ENCODE results near the gene ABHD16A. TPM values are rescaled to one million over a fixed set of nuclear protein-coding genes. Genes with fewer than 3 reads are reported as not detected.

Gene ABHD16A
- total and polyA plus RNA-seq, 2 of the 13 experiments (the other 11 are each of a cell fraction or from before 2014, with no cell fraction given) = 43.5 to 45.4 TPM

DNA sequence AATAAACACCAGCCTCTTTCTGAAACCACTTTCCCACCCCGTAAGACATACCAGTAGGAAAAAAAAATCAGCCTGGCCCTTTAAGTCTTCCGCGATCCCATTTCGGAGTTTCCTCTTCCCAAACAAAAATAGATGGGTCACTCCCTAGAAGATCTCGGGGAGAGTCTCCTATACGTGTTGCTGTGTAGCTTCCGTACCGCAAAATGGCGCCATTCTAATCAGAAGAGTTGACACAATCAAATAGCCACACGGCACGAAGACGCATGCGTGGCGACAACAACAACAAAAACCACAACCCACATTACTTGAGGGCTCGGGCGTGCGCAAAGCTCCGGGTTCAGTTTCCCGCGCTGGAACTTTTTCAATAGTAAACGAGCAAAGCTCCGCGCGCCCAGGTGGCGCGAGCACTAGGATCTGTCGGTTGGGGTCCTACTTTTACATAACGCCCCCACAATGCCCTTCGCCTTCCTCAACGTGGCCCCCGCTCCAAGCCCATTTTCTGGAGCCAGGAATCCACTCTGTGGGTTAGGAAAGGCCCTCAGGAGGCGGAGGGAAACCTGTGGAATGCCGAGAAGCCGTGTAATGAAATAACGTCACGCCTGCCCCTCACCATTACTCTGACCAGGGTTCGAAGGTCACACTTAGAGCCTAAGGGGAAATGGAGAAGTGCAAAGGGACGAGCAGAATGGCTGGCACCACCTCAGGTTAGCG lies 38.2 kb downstream of the ABHD16A start, which contains the start of gene GPANK1 (continued):
- TF ChIP-seq ZKSCAN1 (IDR thresholded peaks at IDR 0.05; ENCODE audit: low read length) = no peak
- 0 out of 2 replicates have a peak, but pooled peaks have one; percentile 66 for TF ChIP-seq ZNF331 (CRISPR knock-in tag; IDR thresholded peaks at IDR 0.05)
- TF ChIP-seq, protein P1, sequence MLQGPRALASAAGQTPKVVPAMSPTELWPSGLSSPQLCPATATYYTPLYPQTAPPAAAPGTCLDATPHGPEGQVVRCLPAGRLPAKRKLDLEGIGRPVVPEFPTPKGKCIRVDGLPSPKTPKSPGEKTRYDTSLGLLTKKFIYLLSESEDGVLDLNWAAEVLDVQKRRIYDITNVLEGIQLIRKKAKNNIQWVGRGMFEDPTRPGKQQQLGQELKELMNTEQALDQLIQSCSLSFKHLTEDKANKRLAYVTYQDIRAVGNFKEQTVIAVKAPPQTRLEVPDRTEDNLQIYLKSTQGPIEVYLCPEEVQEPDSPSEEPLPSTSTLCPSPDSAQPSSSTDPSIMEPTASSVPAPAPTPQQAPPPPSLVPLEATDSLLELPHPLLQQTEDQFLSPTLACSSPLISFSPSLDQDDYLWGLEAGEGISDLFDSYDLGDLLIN (CRISPR knock-in tag; IDR thresholded peaks at IDR 0.05; ENCODE audit: borderline replicate concordance) = peak; percentile 80; the same call in 1 of the 2 replicates
- TF ChIP-seq NR2F1 (CRISPR knock-in tag; IDR thresholded peaks at IDR 0.05) = 0 out of 4 replicates have a peak, but pooled peaks of 1 of the 2 experiments have one; percentile 17
- TF ChIP-seq ZNF652 (CRISPR knock-in tag; IDR thresholded peaks at IDR 0.05; ENCODE audit: borderline replicate concordance, low read depth) = no peak
- TF ChIP-seq, protein P2, sequence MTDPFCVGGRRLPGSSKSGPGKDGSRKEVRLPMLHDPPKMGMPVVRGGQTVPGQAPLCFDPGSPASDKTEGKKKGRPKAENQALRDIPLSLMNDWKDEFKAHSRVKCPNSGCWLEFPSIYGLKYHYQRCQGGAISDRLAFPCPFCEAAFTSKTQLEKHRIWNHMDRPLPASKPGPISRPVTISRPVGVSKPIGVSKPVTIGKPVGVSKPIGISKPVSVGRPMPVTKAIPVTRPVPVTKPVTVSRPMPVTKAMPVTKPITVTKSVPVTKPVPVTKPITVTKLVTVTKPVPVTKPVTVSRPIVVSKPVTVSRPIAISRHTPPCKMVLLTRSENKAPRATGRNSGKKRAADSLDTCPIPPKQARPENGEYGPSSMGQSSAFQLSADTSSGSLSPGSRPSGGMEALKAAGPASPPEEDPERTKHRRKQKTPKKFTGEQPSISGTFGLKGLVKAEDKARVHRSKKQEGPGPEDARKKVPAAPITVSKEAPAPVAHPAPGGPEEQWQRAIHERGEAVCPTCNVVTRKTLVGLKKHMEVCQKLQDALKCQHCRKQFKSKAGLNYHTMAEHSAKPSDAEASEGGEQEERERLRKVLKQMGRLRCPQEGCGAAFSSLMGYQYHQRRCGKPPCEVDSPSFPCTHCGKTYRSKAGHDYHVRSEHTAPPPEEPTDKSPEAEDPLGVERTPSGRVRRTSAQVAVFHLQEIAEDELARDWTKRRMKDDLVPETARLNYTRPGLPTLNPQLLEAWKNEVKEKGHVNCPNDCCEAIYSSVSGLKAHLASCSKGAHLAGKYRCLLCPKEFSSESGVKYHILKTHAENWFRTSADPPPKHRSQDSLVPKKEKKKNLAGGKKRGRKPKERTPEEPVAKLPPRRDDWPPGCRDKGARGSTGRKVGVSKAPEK (CRISPR knock-in tag; IDR thresholded peaks at IDR 0.05; ENCODE audit: borderline replicate concordance) = no peak
- TF ChIP-seq ZNF615 (CRISPR knock-in tag; IDR thresholded peaks at IDR 0.05; ENCODE audit: borderline replicate concordance) = 0 out of 2 replicates have a peak, but pooled peaks have one; percentile 68
- no peak for TF ChIP-seq CBX1 (IDR thresholded peaks at IDR 0.05; ENCODE audit: low read depth)
- no peak for TF ChIP-seq TCF7L2 (IDR thresholded peaks at IDR 0.05; ENCODE audit: low read depth, low read length)
- no peak for TF ChIP-seq ZNF562 (CRISPR knock-in tag; IDR thresholded peaks at IDR 0.05; ENCODE audit: borderline replicate concordance)
- TF ChIP-seq ZNF670 (CRISPR knock-in tag; IDR thresholded peaks at IDR 0.05; ENCODE audit: borderline replicate concordance) = 0 out of 2 replicates have a peak, but pooled peaks have one; percentile 35
- peak; percentile 71 for TF ChIP-seq GATAD1 (CRISPR knock-in tag; IDR thresholded peaks at IDR 0.05)
- TF ChIP-seq SNAI1 (CRISPR knock-in tag; IDR thresholded peaks at IDR 0.05; ENCODE audit: borderline replicate concordance) = no peak; the same call in 1 of the 2 replicates
- 0 out of 2 replicates have a peak, but pooled peaks have one; percentile 41 for TF ChIP-seq ZNF446 (CRISPR knock-in tag; IDR thresholded peaks at IDR 0.05)
- peak; percentile 94; the same call in 1 of the 2 replicates for TF ChIP-seq ZNF569 (CRISPR knock-in tag; IDR thresholded peaks at IDR 0.05; ENCODE audit: borderline replicate concordance)
- no peak for TF ChIP-seq ZFYVE20 (CRISPR knock-in tag; IDR thresholded peaks at IDR 0.05; ENCODE audit: borderline replicate concordance, low read depth)
- TF ChIP-seq, protein P3, sequence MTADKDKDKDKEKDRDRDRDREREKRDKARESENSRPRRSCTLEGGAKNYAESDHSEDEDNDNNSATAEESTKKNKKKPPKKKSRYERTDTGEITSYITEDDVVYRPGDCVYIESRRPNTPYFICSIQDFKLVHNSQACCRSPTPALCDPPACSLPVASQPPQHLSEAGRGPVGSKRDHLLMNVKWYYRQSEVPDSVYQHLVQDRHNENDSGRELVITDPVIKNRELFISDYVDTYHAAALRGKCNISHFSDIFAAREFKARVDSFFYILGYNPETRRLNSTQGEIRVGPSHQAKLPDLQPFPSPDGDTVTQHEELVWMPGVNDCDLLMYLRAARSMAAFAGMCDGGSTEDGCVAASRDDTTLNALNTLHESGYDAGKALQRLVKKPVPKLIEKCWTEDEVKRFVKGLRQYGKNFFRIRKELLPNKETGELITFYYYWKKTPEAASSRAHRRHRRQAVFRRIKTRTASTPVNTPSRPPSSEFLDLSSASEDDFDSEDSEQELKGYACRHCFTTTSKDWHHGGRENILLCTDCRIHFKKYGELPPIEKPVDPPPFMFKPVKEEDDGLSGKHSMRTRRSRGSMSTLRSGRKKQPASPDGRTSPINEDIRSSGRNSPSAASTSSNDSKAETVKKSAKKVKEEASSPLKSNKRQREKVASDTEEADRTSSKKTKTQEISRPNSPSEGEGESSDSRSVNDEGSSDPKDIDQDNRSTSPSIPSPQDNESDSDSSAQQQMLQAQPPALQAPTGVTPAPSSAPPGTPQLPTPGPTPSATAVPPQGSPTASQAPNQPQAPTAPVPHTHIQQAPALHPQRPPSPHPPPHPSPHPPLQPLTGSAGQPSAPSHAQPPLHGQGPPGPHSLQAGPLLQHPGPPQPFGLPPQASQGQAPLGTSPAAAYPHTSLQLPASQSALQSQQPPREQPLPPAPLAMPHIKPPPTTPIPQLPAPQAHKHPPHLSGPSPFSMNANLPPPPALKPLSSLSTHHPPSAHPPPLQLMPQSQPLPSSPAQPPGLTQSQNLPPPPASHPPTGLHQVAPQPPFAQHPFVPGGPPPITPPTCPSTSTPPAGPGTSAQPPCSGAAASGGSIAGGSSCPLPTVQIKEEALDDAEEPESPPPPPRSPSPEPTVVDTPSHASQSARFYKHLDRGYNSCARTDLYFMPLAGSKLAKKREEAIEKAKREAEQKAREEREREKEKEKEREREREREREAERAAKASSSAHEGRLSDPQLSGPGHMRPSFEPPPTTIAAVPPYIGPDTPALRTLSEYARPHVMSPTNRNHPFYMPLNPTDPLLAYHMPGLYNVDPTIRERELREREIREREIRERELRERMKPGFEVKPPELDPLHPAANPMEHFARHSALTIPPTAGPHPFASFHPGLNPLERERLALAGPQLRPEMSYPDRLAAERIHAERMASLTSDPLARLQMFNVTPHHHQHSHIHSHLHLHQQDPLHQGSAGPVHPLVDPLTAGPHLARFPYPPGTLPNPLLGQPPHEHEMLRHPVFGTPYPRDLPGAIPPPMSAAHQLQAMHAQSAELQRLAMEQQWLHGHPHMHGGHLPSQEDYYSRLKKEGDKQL (CRISPR knock-in tag; IDR thresholded peaks at IDR 0.05; ENCODE audit: low read depth) = no peak
- 0 out of 2 replicates have a peak, but pooled peaks have one; percentile 39 for TF ChIP-seq ELF3 (CRISPR knock-in tag; IDR thresholded peaks at IDR 0.05)
